ENCODE measurements around the gene ARHGAP6. TPM values are rescaled to one million over a fixed set of nuclear protein-coding genes. Genes with fewer than 3 reads are reported as not detected.

ARHGAP6 gene
- total and polyA plus RNA-seq, 3 experiments from 2014 or later: not detected

DNA sequence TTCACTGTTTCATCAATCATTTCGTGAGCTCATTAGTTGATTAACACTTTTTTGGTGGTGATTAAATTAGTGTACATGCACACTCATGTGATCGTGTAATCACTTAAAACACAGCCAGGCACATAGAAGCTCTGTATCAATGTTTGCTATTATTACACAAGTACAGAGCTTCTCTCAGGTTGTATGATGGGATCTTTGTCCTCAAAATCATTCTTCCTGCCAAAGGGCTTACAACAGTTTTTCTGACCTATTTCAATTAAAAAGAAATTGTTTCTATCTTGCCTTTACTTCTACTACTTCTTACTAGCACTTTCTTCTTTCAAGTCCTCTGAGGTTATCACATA lies 227.4 kb downstream of the ARHGAP6 start:
- Mint-ChIP-seq H3K27ac (no peak overlapping the region), H3K27me3 (peaks cover 0 to 5% of the 10 kb centered on the region in 2 donors), H3K4me3 (no peak overlapping the region), H3K4me1 (no peaks in the 10 kb centered on the region), H3K9me3 (peaks cover 0 to 4% (median 0%) of the 10 kb centered on the region in 5 donors), H3K36me3 (no peaks in the 10 kb centered on the region)
- CTCF ChIA-PET: no interaction called here
- H3K27ac ChIP-seq (ENCODE audit: low read depth, low read length): no peak overlapping the region
- H3K4me3 ChIP-seq (ENCODE audit: low read length): no peak overlapping the region
- DNase-seq: no peak
- H3K4me1 ChIP-seq (ENCODE audit: insufficient read depth, low read length): no peaks in the 10 kb centered on the region
- no peaks in the 10 kb centered on the region for H3K9me3 ChIP-seq (ENCODE audit: low read length)
- H3K27me3 ChIP-seq (ENCODE audit: insufficient read depth, low read length, poor library complexity, severe bottlenecking): no peaks in the 10 kb centered on the region
- POLR2A ChIA-PET: no interaction called here
- no peaks in the 10 kb centered on the region for H3K36me3 ChIP-seq (ENCODE audit: insufficient read depth, low read length)

DNA sequence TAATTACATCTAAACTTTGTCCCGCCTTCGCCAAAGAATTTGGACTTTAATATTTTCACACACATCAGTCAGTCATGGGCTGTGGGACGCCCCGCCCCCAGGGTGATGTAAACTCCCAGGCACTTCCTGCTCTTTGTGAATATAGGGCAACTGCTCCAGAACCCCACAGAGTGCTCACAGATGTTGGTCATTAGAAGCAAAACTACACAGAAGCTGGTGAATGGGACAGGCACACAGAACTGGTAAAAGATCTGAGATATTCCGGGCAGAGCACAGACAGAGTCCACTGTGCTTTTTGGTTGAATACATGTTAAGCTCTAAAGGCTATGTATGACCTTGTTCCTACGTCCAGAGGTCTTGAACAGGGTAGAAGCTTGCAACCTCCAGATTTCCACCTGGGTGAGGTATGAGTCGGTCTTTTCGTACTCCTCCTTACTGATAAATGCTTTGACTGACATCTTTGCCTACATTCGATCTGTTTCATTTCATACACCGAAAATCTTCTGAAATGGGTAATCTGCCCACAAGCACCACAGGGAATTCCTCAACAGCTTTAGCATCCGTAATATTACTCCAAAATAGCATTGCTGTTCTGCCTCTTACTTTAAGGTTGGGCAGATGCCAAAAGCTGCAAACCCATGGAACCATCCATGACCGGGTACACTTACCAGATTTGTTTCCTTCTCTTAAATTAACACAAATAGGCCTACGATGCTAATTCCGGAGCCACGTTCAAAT lies 227.9 kb downstream of the ARHGAP6 start:
- Mint-ChIP-seq H3K9me3 (peaks cover 0 to 4% (median 0%) of the 10 kb centered on the region in 5 donors), H3K36me3 (no peaks in the 10 kb centered on the region), H3K27ac (no peak overlapping the region), H3K4me1 (no peaks in the 10 kb centered on the region), H3K4me3 (no peak overlapping the region), H3K27me3 (peaks cover 0 to 5% of the 10 kb centered on the region in 2 donors)
- no peaks in the 10 kb centered on the region for H3K27me3 ChIP-seq (ENCODE audit: insufficient read depth, low read length, poor library complexity, severe bottlenecking)
- no peaks in the 10 kb centered on the region for H3K9me3 ChIP-seq (ENCODE audit: low read length)
- CTCF ChIA-PET: no interaction called here
- H3K4me3 ChIP-seq (ENCODE audit: low read length): no peak overlapping the region
- no peaks in the 10 kb centered on the region for H3K36me3 ChIP-seq (ENCODE audit: insufficient read depth, low read length)
- no peak for DNase-seq
- POLR2A ChIA-PET: no interaction called here
- H3K27ac ChIP-seq (ENCODE audit: low read depth, low read length): no peak overlapping the region
- H3K4me1 ChIP-seq (ENCODE audit: insufficient read depth, low read length): no peaks in the 10 kb centered on the region

- Mint-ChIP-seq H3K27me3 (peaks cover 5 to 7% of the 10 kb centered on the region in 2 donors), H3K9me3 (peaks cover 0 to 4% (median 0%) of the 10 kb centered on the region in 5 donors), H3K4me3 (no peak overlapping the region), H3K27ac (no peak overlapping the region), H3K4me1 (no peaks in the 10 kb centered on the region), H3K36me3 (no peaks in the 10 kb centered on the region)
- Histone ChIP-seq H3K4me3 (ENCODE audit: low read length) (no peak overlapping the region), H3K9me3 (ENCODE audit: low read length) (no peaks in the 10 kb centered on the region), H3K36me3 (ENCODE audit: insufficient read depth, low read length) (no peaks in the 10 kb centered on the region), H3K4me1 (ENCODE audit: insufficient read depth, low read length) (no peaks in the 10 kb centered on the region), H3K27me3 (ENCODE audit: insufficient read depth, low read length, poor library complexity, severe bottlenecking) (no peaks in the 10 kb centered on the region), H3K27ac (ENCODE audit: low read depth, low read length) (no peak overlapping the region)
- POLR2A ChIA-PET: no interaction called here
- CTCF ChIA-PET: no interaction called here
- DNase-seq: no peak
Observed at GRCh38 chrX:11435568-11435967, 230.2 kb downstream of the ARHGAP6 start.

GRCh38 chrX:11434607-11435006 lies 231.1 kb downstream of the ARHGAP6 start:
- Histone ChIP-seq H3K27ac (ENCODE audit: low read depth, low read length) (no peak overlapping the region), H3K36me3 (ENCODE audit: insufficient read depth, low read length) (no peaks in the 10 kb centered on the region), H3K4me1 (ENCODE audit: insufficient read depth, low read length) (no peaks in the 10 kb centered on the region), H3K4me3 (ENCODE audit: low read length) (no peak overlapping the region), H3K27me3 (ENCODE audit: insufficient read depth, low read length, poor library complexity, severe bottlenecking) (no peaks in the 10 kb centered on the region), H3K9me3 (ENCODE audit: low read length) (no peaks in the 10 kb centered on the region)
- no peaks in the 10 kb centered on the region for H3K36me3 Mint-ChIP-seq
- H3K27me3 Mint-ChIP-seq: peaks cover 5 to 7% of the 10 kb centered on the region in 2 donors
- H3K4me1 Mint-ChIP-seq: no peaks in the 10 kb centered on the region
- no peak overlapping the region for H3K27ac Mint-ChIP-seq
- ChIA-PET CTCF (no interaction called here), POLR2A (no interaction called here)
- DNase-seq: no peak
- no peak overlapping the region for H3K4me3 Mint-ChIP-seq
- peaks cover 0 to 4% (median 0%) of the 10 kb centered on the region in 5 donors for H3K9me3 Mint-ChIP-seq

GRCh38 chrX:11431786-11432185 lies 233.9 kb downstream of the ARHGAP6 start:
- Histone ChIP-seq H3K4me3 (ENCODE audit: low read length) (no peak overlapping the region), H3K27ac (ENCODE audit: low read depth, low read length) (no peak overlapping the region), H3K36me3 (ENCODE audit: insufficient read depth, low read length) (no peaks in the 10 kb centered on the region), H3K4me1 (ENCODE audit: insufficient read depth, low read length) (no peaks in the 10 kb centered on the region), H3K9me3 (ENCODE audit: low read length) (no peaks in the 10 kb centered on the region), H3K27me3 (ENCODE audit: insufficient read depth, low read length, poor library complexity, severe bottlenecking) (no peaks in the 10 kb centered on the region)
- no peaks in the 10 kb centered on the region for H3K36me3 Mint-ChIP-seq
- ChIA-PET CTCF (no interaction called here), POLR2A (no interaction called here)
- H3K27ac Mint-ChIP-seq: no peak overlapping the region
- no peak overlapping the region for H3K4me3 Mint-ChIP-seq
- H3K4me1 Mint-ChIP-seq: no peaks in the 10 kb centered on the region
- H3K27me3 Mint-ChIP-seq: peaks cover 10 to 11% of the 10 kb centered on the region in 2 donors
- H3K9me3 Mint-ChIP-seq: peaks cover 0 to 7% (median 0%) of the 10 kb centered on the region in 5 donors
- DNase-seq: no peak

- no peaks in the 10 kb centered on the region for H3K4me1 Mint-ChIP-seq
- POLR2A ChIA-PET: no interaction called here
- Histone ChIP-seq H3K4me3 (ENCODE audit: low read length) (no peak overlapping the region), H3K36me3 (ENCODE audit: insufficient read depth, low read length) (no peaks in the 10 kb centered on the region), H3K27ac (ENCODE audit: low read depth, low read length) (no peak overlapping the region), H3K9me3 (ENCODE audit: low read length) (no peaks in the 10 kb centered on the region), H3K27me3 (ENCODE audit: insufficient read depth, low read length, poor library complexity, severe bottlenecking) (no peaks in the 10 kb centered on the region), H3K4me1 (ENCODE audit: insufficient read depth, low read length) (no peaks in the 10 kb centered on the region)
- peaks cover 13 to 14% of the 10 kb centered on the region in 2 donors for H3K27me3 Mint-ChIP-seq
- peaks cover 0 to 7% (median 0%) of the 10 kb centered on the region in 5 donors for H3K9me3 Mint-ChIP-seq
- no peak overlapping the region for H3K4me3 Mint-ChIP-seq
- no peak overlapping the region for H3K27ac Mint-ChIP-seq
- CTCF ChIA-PET: no interaction called here
- DNase-seq: no peak
- no peaks in the 10 kb centered on the region for H3K36me3 Mint-ChIP-seq
Observed at GRCh38 chrX:11430271-11430670, 235.4 kb downstream of the ARHGAP6 start.

- peaks cover 14 to 16% of the 10 kb centered on the region in 2 donors for H3K27me3 Mint-ChIP-seq
- no peak overlapping the region for H3K27ac Mint-ChIP-seq
- DNase-seq: no peak
- CTCF ChIA-PET: no interaction called here
- H3K4me1 ChIP-seq (ENCODE audit: insufficient read depth, low read length): no peaks in the 10 kb centered on the region
- no peaks in the 10 kb centered on the region for H3K27me3 ChIP-seq (ENCODE audit: insufficient read depth, low read length, poor library complexity, severe bottlenecking)
- H3K4me1 Mint-ChIP-seq: no peaks in the 10 kb centered on the region
- POLR2A ChIA-PET: no interaction called here
- no peaks in the 10 kb centered on the region for H3K36me3 Mint-ChIP-seq
- no peak overlapping the region for H3K4me3 Mint-ChIP-seq
- no peaks in the 10 kb centered on the region for H3K9me3 ChIP-seq (ENCODE audit: low read length)
- peaks cover 0 to 5% (median 0%) of the 10 kb centered on the region in 5 donors for H3K9me3 Mint-ChIP-seq
- no peak overlapping the region for H3K4me3 ChIP-seq (ENCODE audit: low read length)
- no peaks in the 10 kb centered on the region for H3K36me3 ChIP-seq (ENCODE audit: insufficient read depth, low read length)
- H3K27ac ChIP-seq (ENCODE audit: low read depth, low read length): no peak overlapping the region
Observed at GRCh38 chrX:11429538-11430085, 236.1 kb downstream of the ARHGAP6 start.

DNA sequence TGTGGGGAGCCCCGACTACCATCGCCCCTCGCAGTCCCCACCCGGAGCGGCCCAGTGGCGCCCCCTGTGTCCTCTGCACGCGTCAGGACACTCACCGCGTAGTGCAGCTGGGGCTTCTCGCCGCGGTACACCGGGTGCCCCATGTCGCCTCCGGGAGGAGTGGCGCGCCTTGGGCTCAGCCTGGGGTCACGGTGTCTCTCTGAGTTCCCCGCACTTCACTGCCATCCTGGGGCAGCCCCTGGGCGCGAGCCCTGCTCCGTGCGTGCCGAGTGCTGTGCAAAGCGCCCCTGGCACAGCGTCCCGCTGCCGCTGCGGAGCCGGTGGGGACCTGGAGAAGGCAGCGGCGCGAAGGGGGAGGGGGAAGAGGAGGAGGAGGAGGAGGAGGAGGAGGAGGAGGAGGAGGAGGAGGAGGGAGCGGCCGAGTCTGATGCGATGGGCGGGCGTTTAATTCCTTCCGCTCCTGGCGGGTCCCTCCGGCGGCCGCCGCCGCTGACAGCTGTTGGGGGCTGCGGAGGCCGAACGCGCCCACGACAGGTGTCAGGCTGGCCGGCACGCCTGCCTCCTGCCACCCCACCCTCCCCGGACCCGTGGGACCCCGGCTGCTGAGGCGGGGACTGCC lies 238.2 kb downstream of the ARHGAP6 start:
- H3K4me1 ChIP-seq (ENCODE audit: insufficient read depth, low read length): no peaks in the 10 kb centered on the region
- peaks cover 0 to 5% (median 0%) of the 10 kb centered on the region in 5 donors for H3K9me3 Mint-ChIP-seq
- no peak for DNase-seq
- H3K9me3 ChIP-seq (ENCODE audit: low read length): no peaks in the 10 kb centered on the region
- H3K27me3 ChIP-seq (ENCODE audit: insufficient read depth, low read length, poor library complexity, severe bottlenecking): no peaks in the 10 kb centered on the region
- H3K4me3 Mint-ChIP-seq: no peak overlapping the region
- CTCF ChIA-PET: no interaction called here
- no peaks in the 10 kb centered on the region for H3K36me3 Mint-ChIP-seq
- no peak overlapping the region for H3K27ac Mint-ChIP-seq
- H3K4me3 ChIP-seq (ENCODE audit: low read length): no peak overlapping the region
- no peaks in the 10 kb centered on the region for H3K36me3 ChIP-seq (ENCODE audit: insufficient read depth, low read length)
- H3K4me1 Mint-ChIP-seq: no peaks in the 10 kb centered on the region
- POLR2A ChIA-PET: no interaction called here
- H3K27me3 Mint-ChIP-seq: peaks cover 12 to 16% of the 10 kb centered on the region in 2 donors
- H3K27ac ChIP-seq (ENCODE audit: low read depth, low read length): peak overlapping the region; percentile 73

Measured in CD8-positive, alpha-beta memory T cell (primary cell).